SK-N-MC (cell line): ENCODE measurements around the gene AFTPH.
"Not testable (repeated sequence)": the region's sequence is repeated elsewhere in the genome, so short reads cannot be mapped to it uniquely, and the experiment has no call there.

ENCODE experiments used
- DNase-seq: peaks from one replicate; pipeline ENCODE4 v3.0.0-alpha.2; 2011; ENCODE audit warnings: low read depth, low spot score
- H3K27ac ChIP-seq: fragments of 200-600 bp; sonication (generic); 2 replicates; pipeline ENCODE4 v1.5.1; 2016; ENCODE audit warnings: mixed run types
- H3K36me3 ChIP-seq: fragments of 200-600 bp; sonication (generic); 2 replicates; pipeline ENCODE4 v1.6.1; 2017; ENCODE audit warnings: antibody characterized with exemption, low read length, mixed read lengths; ENCODE audit not compliant: insufficient read depth
- H3K4me3 ChIP-seq: fragments of 200-600 bp; sonication (generic); 2 replicates; pipeline ENCODE4 v1.5.1; 2016
- H3K9ac ChIP-seq: fragments of 200-600 bp; sonication (generic); 2 replicates; pipeline ENCODE4 v1.8.0; 2017; ENCODE audit warnings: mixed run types, mixed read lengths; ENCODE audit not compliant: insufficient read length
- H3K9me3 ChIP-seq: fragments of 200-600 bp; sonication (generic); 2 replicates; pipeline ENCODE4 v1.6.1; 2017; ENCODE audit warnings: low read depth, mild to moderate bottlenecking, antibody characterized with exemption, low read length, moderate library complexity, mixed read lengths
- EZH2 ChIP-seq: fragments of 200-600 bp; sonication (generic); IDR thresholded peaks from one replicate; pipeline ENCODE4 v1.6.1; 2017; ENCODE audit warnings: antibody characterized with exemption
- FOXP2 ChIP-seq: optimal IDR thresholded peaks from 2 replicates; pipeline ENCODE3; 2011; ENCODE audit warnings: mild to moderate bottlenecking, moderate library complexity; ENCODE audit not compliant: insufficient read depth; ENCODE audit errors: extremely low read length, control extremely low read depth
- POLR2AphosphoS5 ChIP-seq: IDR thresholded peaks from 2 replicates; pipeline ENCODE4 v1.6.1; 2012; ENCODE audit warnings: mild to moderate bottlenecking, low read depth, low read length, borderline replicate concordance

The AFTPH gene

GRCh38 chr2:64514008-64514407 lies 10.1 kb upstream of the AFTPH start:
- Histone ChIP-seq H3K9me3 (no peaks in the 10 kb centered on the region), H3K27ac (no peak overlapping the region), H3K4me3 (no peak overlapping the region), H3K36me3 (no peaks in the 10 kb centered on the region), H3K9ac (no peak overlapping the region)
- no peak for DNase-seq
- no peak for TF ChIP-seq EZH2
- no peak for TF ChIP-seq FOXP2
- no peak for TF ChIP-seq POLR2AphosphoS5

DNA sequence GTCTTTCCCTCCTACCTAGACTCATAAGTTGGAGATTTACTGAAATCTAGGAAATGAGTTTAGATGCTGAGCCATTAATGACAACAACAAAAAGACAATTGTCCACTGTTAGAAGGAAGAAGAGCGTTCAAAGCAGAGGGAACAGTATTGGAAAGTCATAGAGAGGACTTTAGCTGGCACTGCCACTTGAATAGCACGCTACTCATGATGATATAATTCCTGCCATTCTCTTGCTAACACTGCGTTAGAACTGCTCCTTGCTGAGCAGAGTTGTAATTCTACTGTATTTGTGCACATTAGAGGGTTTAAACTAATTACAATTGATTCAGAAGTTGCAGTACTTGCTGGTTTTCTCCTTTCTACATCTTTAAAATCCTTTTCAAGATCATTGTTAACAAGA lies 9.0 kb upstream of the AFTPH start:
- TF ChIP-seq EZH2 (no peak), POLR2AphosphoS5 (no peak), FOXP2 (no peak)
- Histone ChIP-seq H3K9ac (no peak overlapping the region), H3K27ac (no peak overlapping the region), H3K36me3 (no peaks in the 10 kb centered on the region), H3K9me3 (no peaks in the 10 kb centered on the region), H3K4me3 (no peak overlapping the region)
- DNase-seq: no peak

- Histone ChIP-seq H3K27ac (no peak overlapping the region), H3K9me3 (no peaks in the 10 kb centered on the region), H3K36me3 (no peaks in the 10 kb centered on the region), H3K4me3 (no peak overlapping the region), H3K9ac (no peak overlapping the region)
- TF ChIP-seq POLR2AphosphoS5: no peak
- TF ChIP-seq EZH2: no peak
- no peak for TF ChIP-seq FOXP2
- DNase-seq: no peak
These were observed 7.2 kb upstream of the AFTPH start for GRCh38 chr2:64516651-64517510.

- Histone ChIP-seq H3K4me3 (no peak overlapping the region), H3K36me3 (no peaks in the 10 kb centered on the region), H3K9ac (no peak overlapping the region), H3K9me3 (no peaks in the 10 kb centered on the region), H3K27ac (no peak overlapping the region)
- TF ChIP-seq POLR2AphosphoS5 (no peak), EZH2 (no peak), FOXP2 (no peak)
- DNase-seq: no peak
These were observed 6.6 kb upstream of the AFTPH start for GRCh38 chr2:64517511-64517884.

DNA sequence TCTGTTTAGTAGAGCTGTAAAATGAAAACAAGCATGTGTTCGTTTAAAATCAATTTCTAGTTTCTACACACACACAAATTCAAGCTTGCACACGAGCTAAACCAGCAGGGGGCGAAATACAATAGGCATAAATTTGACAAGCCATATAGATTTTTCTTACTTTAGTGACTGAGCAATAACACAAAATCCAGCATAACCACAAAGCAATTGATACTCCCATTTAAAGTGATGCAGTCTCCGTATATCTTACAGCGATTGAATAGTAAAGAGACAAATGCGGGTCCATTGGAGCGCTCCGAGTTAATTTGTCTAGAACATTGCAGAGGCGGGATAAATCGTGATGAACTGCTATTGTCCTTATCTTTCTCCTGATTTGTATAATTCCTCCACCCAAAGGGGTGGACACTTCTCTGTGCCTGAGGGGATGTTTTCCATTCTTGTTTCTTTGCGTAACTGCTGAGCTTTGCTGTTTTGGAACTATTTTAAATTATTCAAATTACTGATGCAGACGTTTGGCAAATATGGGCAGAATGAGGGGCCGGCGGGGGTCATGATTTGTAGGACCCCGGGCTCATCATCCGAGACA lies 1.2 kb upstream of the AFTPH start:
- Histone ChIP-seq H3K9ac (peak overlapping the region; percentile 94), H3K36me3 (no peaks in the 10 kb centered on the region), H3K4me3 (peak overlapping the region; percentile 95), H3K27ac (peak overlapping the region; percentile 60; the same call in 1 of the 2 replicates), H3K9me3 (no peaks in the 10 kb centered on the region)
- no peak for TF ChIP-seq FOXP2
- no peak for TF ChIP-seq POLR2AphosphoS5
- no peak for TF ChIP-seq EZH2
- peak; percentile 93 for DNase-seq

DNA sequence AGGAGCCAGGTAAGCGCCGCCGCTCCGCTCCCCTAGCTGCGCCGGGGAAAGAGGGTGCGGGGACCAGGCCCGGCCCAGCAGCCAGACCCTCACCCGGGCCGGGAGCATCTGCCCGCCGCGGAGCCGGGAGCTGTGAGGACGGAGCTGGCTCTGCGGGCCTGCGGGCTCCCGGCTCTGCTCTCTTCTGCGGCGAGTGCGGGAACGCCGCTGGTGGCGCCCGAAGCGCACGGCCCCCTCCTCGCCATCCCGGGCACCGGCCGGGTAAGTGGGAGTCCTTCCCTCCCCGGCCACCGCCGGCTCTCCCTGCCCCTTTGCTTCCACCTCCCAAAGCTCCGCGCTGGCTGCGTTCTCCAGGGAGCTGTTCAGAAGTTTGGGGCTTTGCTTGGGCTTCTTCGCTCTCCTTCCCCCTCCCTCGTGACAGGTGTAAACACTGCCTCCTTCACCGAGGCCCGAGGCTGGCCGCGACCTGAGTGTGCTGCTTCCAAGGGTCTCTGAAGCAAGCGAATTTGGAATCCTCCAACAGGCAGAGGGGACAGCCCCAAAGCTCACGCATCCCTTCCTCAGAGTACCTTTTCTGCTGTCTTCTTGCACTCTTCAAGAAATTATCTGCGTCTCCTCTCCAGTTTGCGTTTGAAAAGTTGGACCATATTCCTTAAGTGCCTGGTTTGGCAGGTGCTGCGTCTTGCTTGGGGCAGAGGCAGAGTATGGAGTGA lies 632 bp downstream of the AFTPH start:
- DNase-seq: no peak
- Histone ChIP-seq H3K9ac (peak overlapping the region; percentile 71), H3K27ac (no peak overlapping the region), H3K9me3 (no peaks in the 10 kb centered on the region), H3K36me3 (no peaks in the 10 kb centered on the region), H3K4me3 (peak overlapping the region; percentile 95)
- no peak for TF ChIP-seq FOXP2
- TF ChIP-seq EZH2: no peak
- TF ChIP-seq POLR2AphosphoS5: no peak

- Histone ChIP-seq H3K9ac (peak overlapping the region; percentile 71), H3K27ac (no peak overlapping the region), H3K4me3 (peak overlapping the region; percentile 95), H3K36me3 (no peaks in the 10 kb centered on the region), H3K9me3 (no peaks in the 10 kb centered on the region)
- DNase-seq: no peak
- TF ChIP-seq EZH2 (no peak), POLR2AphosphoS5 (no peak), FOXP2 (no peak)
These were observed 1.1 kb downstream of the AFTPH start for GRCh38 chr2:64525317-64525613.

- H3K36me3 ChIP-seq: no peaks in the 10 kb centered on the region
These were observed 1.9 kb downstream of the AFTPH start for GRCh38 chr2:64526034-64526433.

DNA sequence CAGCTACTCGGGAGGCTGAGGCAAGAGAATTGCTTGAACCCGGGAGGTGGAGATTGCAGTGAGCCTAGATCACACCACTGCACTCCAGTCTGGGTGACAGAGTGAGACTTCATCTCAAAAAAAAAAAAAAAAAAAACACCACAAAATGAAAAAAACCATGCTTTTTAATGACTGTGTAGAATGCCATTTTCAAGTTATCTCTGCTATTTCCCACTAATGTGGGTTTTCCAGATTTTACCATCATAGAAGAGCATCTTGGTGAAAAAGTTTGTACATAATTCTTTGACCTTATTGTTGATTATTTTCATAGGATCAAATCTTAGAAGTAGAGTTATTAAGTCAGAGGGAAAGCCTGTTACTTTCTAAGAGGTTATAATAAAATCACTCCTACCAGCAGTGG lies 6.8 kb downstream of the AFTPH start:
- H3K4me3 ChIP-seq, H3K9me3 ChIP-seq, H3K9ac ChIP-seq, H3K36me3 ChIP-seq, DNase-seq, H3K27ac ChIP-seq: not testable (repeated sequence)

More at GRCh38 chr2:64526034-64526433, 1.9 kb downstream of the AFTPH start:
- peak overlapping the region; percentile 71 for H3K9ac ChIP-seq
- TF ChIP-seq POLR2AphosphoS5: no peak
- no peak for TF ChIP-seq FOXP2
- TF ChIP-seq EZH2: no peak
- H3K9me3 ChIP-seq: no peaks in the 10 kb centered on the region
- no peak overlapping the region for H3K27ac ChIP-seq
- H3K4me3 ChIP-seq: peak overlapping the region; percentile 95
- DNase-seq: no peak
